GM06990 (cell line): ENCODE data around the gene SCN5A.

Experiments used
- DNase-seq: peaks from one replicate; pipeline ENCODE4 v3.0.0-alpha.2; 2011; ENCODE audit not compliant: insufficient read length; ENCODE audit errors: extremely low read depth
- H3K27me3 ChIP-seq: replicated peaks from 2 replicates; pipeline ENCODE4 v1.6.0; 2011; ENCODE audit warnings: low read length; ENCODE audit not compliant: control insufficient read depth, insufficient read depth
- H3K36me3 ChIP-seq: 2 replicates; pipeline ENCODE4 v1.5.1; 2011; ENCODE audit warnings: low read length; ENCODE audit not compliant: control insufficient read depth, insufficient read depth
- H3K4me3 ChIP-seq: replicated peaks from 2 replicates; pipeline ENCODE4 v1.5.1; 2011; ENCODE audit warnings: low read depth, mild to moderate bottlenecking, control low read depth, low read length
- TF ChIP-seq, protein P1 (sequence below): IDR thresholded peaks from 2 replicates; pipeline ENCODE4 v1.5.1; 2011; ENCODE audit warnings: low read length, control low read depth, mild to moderate bottlenecking, inconsistent platforms; ENCODE audit not compliant: insufficient read depth, poor library complexity, severe bottlenecking

Gene SCN5A

DNA sequence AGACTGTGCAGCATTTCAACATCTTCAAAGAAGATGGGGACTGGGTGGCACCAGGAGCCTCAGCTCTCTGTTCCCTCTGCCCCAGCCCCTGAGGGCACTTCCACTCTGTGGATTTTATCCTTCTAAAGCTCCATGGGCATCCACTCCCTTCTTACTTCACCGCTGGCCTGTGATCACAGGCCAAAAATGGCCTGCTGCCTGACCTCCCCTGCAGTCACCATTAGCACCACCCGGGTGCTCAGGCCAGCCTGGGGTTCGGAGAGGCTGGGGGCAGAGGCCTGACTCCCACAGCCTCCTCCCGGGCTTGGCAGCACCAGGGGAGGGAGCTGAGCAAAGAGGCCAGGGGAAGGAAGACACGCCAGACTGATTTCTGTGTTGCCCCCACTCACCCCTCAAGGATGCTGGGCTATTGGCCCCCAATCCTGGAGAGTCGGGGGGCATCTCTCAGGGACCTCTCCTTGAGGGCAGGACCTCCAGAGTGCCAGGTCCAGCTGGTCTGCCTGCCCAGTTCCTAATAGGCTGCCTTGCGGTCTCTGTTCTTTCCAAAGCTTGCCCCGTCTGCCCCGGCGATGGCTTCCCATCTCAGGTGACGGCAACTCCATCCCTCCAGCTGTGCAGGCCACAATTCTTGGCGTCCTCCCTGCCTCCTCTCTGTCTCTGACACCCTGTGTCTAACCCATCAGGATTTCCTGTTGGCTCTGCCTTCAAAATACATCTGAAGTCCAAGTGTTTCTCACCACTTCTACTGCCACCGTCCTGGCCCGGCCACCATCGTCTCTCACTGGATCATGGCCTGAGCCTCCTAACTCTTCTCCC, 86.2 kb downstream of the SCN5A start:
- TF ChIP-seq, protein P1, sequence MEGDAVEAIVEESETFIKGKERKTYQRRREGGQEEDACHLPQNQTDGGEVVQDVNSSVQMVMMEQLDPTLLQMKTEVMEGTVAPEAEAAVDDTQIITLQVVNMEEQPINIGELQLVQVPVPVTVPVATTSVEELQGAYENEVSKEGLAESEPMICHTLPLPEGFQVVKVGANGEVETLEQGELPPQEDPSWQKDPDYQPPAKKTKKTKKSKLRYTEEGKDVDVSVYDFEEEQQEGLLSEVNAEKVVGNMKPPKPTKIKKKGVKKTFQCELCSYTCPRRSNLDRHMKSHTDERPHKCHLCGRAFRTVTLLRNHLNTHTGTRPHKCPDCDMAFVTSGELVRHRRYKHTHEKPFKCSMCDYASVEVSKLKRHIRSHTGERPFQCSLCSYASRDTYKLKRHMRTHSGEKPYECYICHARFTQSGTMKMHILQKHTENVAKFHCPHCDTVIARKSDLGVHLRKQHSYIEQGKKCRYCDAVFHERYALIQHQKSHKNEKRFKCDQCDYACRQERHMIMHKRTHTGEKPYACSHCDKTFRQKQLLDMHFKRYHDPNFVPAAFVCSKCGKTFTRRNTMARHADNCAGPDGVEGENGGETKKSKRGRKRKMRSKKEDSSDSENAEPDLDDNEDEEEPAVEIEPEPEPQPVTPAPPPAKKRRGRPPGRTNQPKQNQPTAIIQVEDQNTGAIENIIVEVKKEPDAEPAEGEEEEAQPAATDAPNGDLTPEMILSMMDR = no peak
- Histone ChIP-seq H3K36me3 (no peaks in the 10 kb centered on the region), H3K4me3 (no peak overlapping the region), H3K27me3 (no peaks in the 10 kb centered on the region)
- DNase-seq = no peak

DNA sequence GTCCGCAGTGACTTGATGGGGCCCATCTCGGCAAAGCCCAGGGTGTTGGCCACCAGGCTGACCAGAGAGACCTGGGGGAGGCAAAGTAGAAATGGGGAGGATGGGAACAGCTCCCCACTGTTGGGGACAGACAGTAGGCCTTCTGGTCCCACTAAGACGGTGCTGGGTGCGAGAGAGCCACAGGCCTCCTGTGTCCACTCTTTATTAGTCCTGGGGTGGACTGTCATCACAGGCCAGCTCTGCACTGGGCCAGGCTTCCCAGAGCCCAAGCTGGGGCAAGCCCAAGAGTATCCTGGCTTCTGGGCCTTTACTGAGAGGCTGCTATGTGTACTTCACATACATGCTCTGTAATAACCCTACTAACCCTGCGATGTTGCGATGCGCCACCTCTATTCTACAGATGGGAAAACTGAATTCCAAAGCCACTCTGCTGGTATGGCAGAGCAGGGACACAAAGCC, 87.0 kb downstream of the SCN5A start:
- DNase-seq = no peak
- H3K4me3 ChIP-seq = no peak overlapping the region
- TF ChIP-seq, protein P1 = no peak
- no peaks in the 10 kb centered on the region for H3K36me3 ChIP-seq
- H3K27me3 ChIP-seq = no peaks in the 10 kb centered on the region

DNA sequence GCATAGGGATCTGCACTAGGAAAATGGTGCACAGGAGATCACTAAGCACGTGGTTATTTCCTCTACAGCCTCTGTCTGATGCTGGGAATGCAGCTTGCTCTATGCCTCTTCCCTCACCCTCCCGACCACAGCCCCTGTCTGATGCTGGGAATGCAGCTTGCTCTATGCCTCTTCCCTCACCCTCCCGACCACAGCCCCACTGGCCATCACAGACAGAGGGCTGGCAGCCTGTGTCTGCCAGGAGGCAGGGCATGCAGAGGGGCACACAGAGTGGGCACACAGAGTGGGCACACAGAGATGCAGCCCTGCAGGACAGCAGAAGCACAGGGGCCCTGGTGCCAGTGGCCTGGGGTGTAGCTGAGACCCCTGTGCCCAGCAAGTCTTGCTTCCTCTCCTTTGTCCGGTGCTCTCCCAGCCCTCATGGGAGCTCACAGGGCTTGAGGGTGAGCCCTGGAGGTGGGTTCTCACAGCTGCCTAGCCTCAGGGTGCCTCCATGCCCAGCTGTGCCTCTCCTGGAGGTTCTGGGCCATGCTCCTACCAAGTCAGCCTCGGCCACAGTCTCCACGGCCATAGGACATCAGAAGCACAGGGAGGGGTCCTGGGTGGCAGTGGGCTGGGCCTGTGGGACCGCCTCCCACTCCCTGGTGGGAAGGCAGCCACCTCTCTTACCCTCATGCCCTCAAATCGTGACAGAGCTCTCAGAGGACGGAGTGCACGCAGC, 87.6 kb downstream of the SCN5A start:
- H3K4me3 ChIP-seq = no peak overlapping the region
- H3K27me3 ChIP-seq = no peaks in the 10 kb centered on the region
- no peaks in the 10 kb centered on the region for H3K36me3 ChIP-seq
- TF ChIP-seq, protein P1 = no peak
- DNase-seq = no peak

DNA sequence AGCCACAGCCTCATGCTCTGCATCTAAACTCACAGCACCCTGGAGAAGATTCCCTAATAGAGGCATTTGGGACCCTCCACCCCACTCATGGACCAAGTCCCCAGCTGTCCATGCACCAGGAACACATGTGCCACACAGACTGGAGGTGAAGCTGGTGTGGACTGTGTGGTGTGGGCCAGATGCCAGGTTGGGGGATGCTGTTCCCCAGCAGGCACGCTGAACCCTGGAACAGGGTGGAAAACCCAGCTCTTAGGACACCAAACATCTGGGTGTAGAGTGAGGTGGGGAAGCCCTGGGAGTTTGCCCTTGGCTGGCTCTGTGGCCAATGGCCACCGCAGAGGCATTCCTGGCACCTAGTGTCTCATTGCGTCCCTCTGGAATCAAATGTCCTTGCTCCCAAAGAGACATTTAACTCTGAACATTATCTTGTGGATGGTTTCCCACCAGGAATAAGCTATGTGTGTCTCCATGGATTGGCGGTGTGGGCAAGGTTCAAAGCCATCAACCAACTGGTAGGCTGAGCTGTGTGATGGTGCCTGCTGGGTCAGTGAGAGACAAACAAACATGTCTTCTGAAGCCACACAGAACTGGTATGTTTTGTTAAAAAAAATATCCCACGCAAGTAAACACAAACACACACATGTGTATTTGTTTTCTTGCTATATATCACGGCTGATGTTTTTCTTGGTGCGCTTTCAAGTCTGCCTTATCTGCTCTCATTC, 88.3 kb downstream of the SCN5A start:
- no peaks in the 10 kb centered on the region for H3K36me3 ChIP-seq
- 0 out of 2 replicates have a peak, but pooled peaks cover 1% of the 10 kb centered on the region for H3K27me3 ChIP-seq
- TF ChIP-seq, protein P1 = no peak
- no peak for DNase-seq
- no peak overlapping the region for H3K4me3 ChIP-seq

DNA sequence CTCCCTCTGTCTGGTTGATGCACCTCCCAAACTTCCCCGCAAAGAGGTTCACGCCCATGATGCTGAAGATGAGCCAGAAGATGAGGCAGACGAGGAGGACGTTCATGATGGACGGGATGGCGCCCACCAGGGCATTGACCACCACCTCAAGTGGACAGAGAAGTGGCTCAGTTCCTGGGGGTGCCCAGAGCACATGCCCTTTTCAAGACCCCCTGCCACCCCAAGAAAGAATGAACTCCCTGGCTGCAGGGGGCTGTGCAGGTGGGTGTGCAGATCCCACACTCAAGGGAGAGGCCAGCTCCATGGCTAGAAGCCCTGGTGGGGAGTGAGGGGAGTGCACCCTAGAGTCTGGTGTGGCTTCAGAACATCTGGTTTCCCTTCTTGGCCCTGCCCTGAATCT, 89.2 kb downstream of the SCN5A start:
- TF ChIP-seq, protein P1 = peak; percentile 8
- H3K4me3 ChIP-seq = no peak overlapping the region
- DNase-seq = no peak
- no peaks in the 10 kb centered on the region for H3K36me3 ChIP-seq
- 0 out of 2 replicates have a peak, but pooled peaks cover 1% of the 10 kb centered on the region for H3K27me3 ChIP-seq
